Body of pancreas (tissue), 4 donors: ENCODE data around the gene MELK. TPM values are rescaled to one million over a fixed set of nuclear protein-coding genes. Genes with fewer than 3 reads are reported as not detected.
A peak's percentile ranks its signal among the peaks of the same experiment; 100 is the strongest.
"Not testable (repeated sequence)": the region's sequence is repeated elsewhere in the genome, so short reads cannot be mapped to it uniquely, and the experiment has no call there.

Experiments used
- ATAC-seq: fragments of 150-250 bp; one replicate; pipeline ENCODE4 v1.9.1; 2016
- DNase-seq, 4 donors: peaks; one replicate each; pipeline ENCODE4 v3.0.0-alpha.2; 2019
- H3K27ac ChIP-seq, 4 donors: fragments of 200-600 bp; sonication (generic); 1 replicate in 3 of 4; 2 replicates in 1 of 4; pipeline versions ENCODE4 v1.5.1 to v1.6.1; 2016 to 2019; ENCODE audit warnings: mild to moderate bottlenecking in 1 of 4, mixed read lengths in 1 of 4, moderate library complexity in 1 of 4
- H3K27me3 ChIP-seq, 2 donors: fragments of 200-600 bp; sonication (generic); one replicate each; pipeline ENCODE4 v1.6.0; 2016; ENCODE audit warnings: mild to moderate bottlenecking in 1 of 2
- H3K36me3 ChIP-seq, 2 donors: fragments of 200-600 bp; sonication (generic); replicated peaks in 1 of 2; 2 replicates each; pipeline ENCODE4 v1.5.1; 2016; ENCODE audit warnings: low read depth in 2 of 2; ENCODE audit not compliant: insufficient read depth in 1 of 2
- H3K4me1 ChIP-seq: fragments of 200-600 bp; sonication (generic); one replicate; pipeline ENCODE4 v1.6.0; 2016
- H3K4me3 ChIP-seq, 2 donors: fragments of 200-600 bp; sonication (generic); 1 replicate in 1 of 2; 2 replicates in 1 of 2; pipeline ENCODE4 v1.5.1; 2016 to 2019
- H3K9me3 ChIP-seq, 3 donors: fragments of 200-600 bp; sonication (generic); 1 replicate in 2 of 3; 2 replicates in 1 of 3; pipeline ENCODE4 v1.5.1; 2016
- CTCF ChIP-seq, 7 experiments: fragments of 450-650 bp in 4 of 7; fragments of 200-600 bp in 3 of 7; sonication (generic) in 3 of 7; IDR thresholded peaks; one replicate each; pipeline ENCODE4 v1.5.1; 2016 to 2019; ENCODE audit warnings: antibody characterized with exemption in 7 of 7
- POLR2A ChIP-seq, 3 donors: fragments of 450-650 bp; IDR thresholded peaks; one replicate each; pipeline ENCODE4 v1.6.1; 2016; ENCODE audit warnings: antibody characterized with exemption in 3 of 3, mild to moderate bottlenecking in 2 of 3
- WGBS, 2 donors: methylation state at CpG; one replicate each; pipeline ENCODE4 v1.1.5; 2017; 5-methylcytosine and 5-hydroxymethylcytosine counted together
- intact Hi-C: fragments of 100-400 bp; cut with DNase I; formaldehyde crosslinking; loops from one replicate; pipeline ENCODE4 v1.15.1; 2023
- total RNA-seq, 2 donors: library from RNA; depleted of rRNA; stranded (reverse); fragments of >200 nt; gene quantifications; one replicate each; pipeline ENCODE4 v1.1.0, GENCODE V29; 2016

MELK gene
- total RNA-seq, 2 donors from 2014 or later = not detected

- DNase-seq (no peak), ATAC-seq (no peak)
- Histone ChIP-seq H3K27me3 (no peaks in the 10 kb centered on the region), H3K36me3 (no peaks in the 10 kb centered on the region), H3K4me1 (no peaks in the 10 kb centered on the region), H3K27ac (no peak overlapping the region), H3K4me3 (no peak overlapping the region), H3K9me3 (no peaks in the 10 kb centered on the region)
- intact Hi-C loops = no loop called here
- TF ChIP-seq CTCF (IDR thresholded peaks at IDR 0.05) (no peak), POLR2A (IDR thresholded peaks at IDR 0.05) (no peak)
- WGBS, 2 donors = 47 to 48% methylated on average over 2 of the region's 2 CpGs
Measured at GRCh38 chr9:36560771-36561170, 11.9 kb upstream of the MELK start.

- H3K27ac ChIP-seq, H3K27me3 ChIP-seq, H3K9me3 ChIP-seq, H3K4me3 ChIP-seq, ATAC-seq, intact Hi-C loops, H3K36me3 ChIP-seq, DNase-seq, H3K4me1 ChIP-seq: not testable (repeated sequence)
- 83 to 84% methylated on average over 11 of the region's 11 CpGs for WGBS, 2 donors
Measured at GRCh38 chr9:36562801-36563200, 9.9 kb upstream of the MELK start.

- Histone ChIP-seq H3K4me3 (no peak overlapping the region), H3K27me3 (no peaks in the 10 kb centered on the region), H3K27ac (peak overlapping the region in 1 of 4 donors; percentile 50), H3K36me3 (no peaks in the 10 kb centered on the region), H3K4me1 (no peaks in the 10 kb centered on the region), H3K9me3 (no peaks in the 10 kb centered on the region)
- peak in 2 of 4 donors; percentile 4 to 86 for DNase-seq
- TF ChIP-seq POLR2A (IDR thresholded peaks at IDR 0.05) = no peak
- no peak for TF ChIP-seq CTCF (IDR thresholded peaks at IDR 0.05)
- intact Hi-C loops = no loop called here
- WGBS, 2 donors = 73 to 74% methylated on average over 8 of the region's 8 CpGs
- ATAC-seq = no peak
Measured at GRCh38 chr9:36566813-36567221, 5.9 kb upstream of the MELK start.

- DNase-seq, H3K4me3 ChIP-seq, H3K36me3 ChIP-seq, H3K27ac ChIP-seq, ATAC-seq, intact Hi-C loops, H3K9me3 ChIP-seq, H3K4me1 ChIP-seq, H3K27me3 ChIP-seq: not testable (repeated sequence)
- WGBS, 2 donors = 65 to 78% methylated on average over 4 of the region's 4 CpGs
Measured at GRCh38 chr9:36568681-36569080, 4.0 kb upstream of the MELK start.

GRCh38 chr9:36571333-36571732 is 1.4 kb upstream of the MELK start:
- Histone ChIP-seq H3K27me3 (no peaks in the 10 kb centered on the region), H3K36me3 (no peaks in the 10 kb centered on the region), H3K27ac (no peak overlapping the region), H3K4me1 (peaks cover 8% of the 10 kb centered on the region), H3K4me3 (no peak overlapping the region), H3K9me3 (no peaks in the 10 kb centered on the region)
- intact Hi-C loops = no loop called here
- no peak for TF ChIP-seq POLR2A (IDR thresholded peaks at IDR 0.05)
- TF ChIP-seq CTCF (IDR thresholded peaks at IDR 0.05) = no peak
- WGBS, 2 donors = 57 to 77% methylated on average over 2 of the region's 2 CpGs
- ATAC-seq = no peak
- DNase-seq = no peak

GRCh38 chr9:36574045-36574444 is 1.4 kb downstream of the MELK start:
- ATAC-seq, H3K9me3 ChIP-seq, intact Hi-C loops, H3K27ac ChIP-seq, DNase-seq, H3K4me3 ChIP-seq, H3K36me3 ChIP-seq, H3K4me1 ChIP-seq, H3K27me3 ChIP-seq: not testable (repeated sequence)
- 93 to 98% methylated on average over 8 of the region's 8 CpGs for WGBS, 2 donors
